Retina (tissue), 1 donor: ENCODE results near the gene HLA-DQB1.
"Not testable (repeated sequence)": the region's sequence is repeated elsewhere in the genome, so short reads cannot be mapped to it uniquely, and the experiment has no call there.

ENCODE experiments used
- DNase-seq: peaks from one replicate; pipeline ENCODE4 v3.0.0-alpha.2; 2016

Gene HLA-DQB1

GRCh38 chr6:32666420-32667300 lies at the start of gene HLA-DQB1:
HLA-DQB1 (minus strand) TSS chr6:32666657; CDS start chr6:32666607, 50 bp downstream.
- DNase-seq: peak; percentile 88

GRCh38 chr6:32713241-32713640 lies 46.8 kb upstream of the HLA-DQB1 start:
- no peak for DNase-seq

- DNase-seq: no peak
Measured at GRCh38 chr6:32709625-32710024, 43.2 kb upstream of the HLA-DQB1 start.

- DNase-seq: not testable (repeated sequence)
Measured at GRCh38 chr6:32705164-32705563, 38.7 kb upstream of the HLA-DQB1 start.

GRCh38 chr6:32703347-32703746 lies 36.9 kb upstream of the HLA-DQB1 start:
- no peak for DNase-seq

- peak; percentile 69 for DNase-seq
Measured at GRCh38 chr6:32700391-32701040, 34.1 kb upstream of the HLA-DQB1 start.

- DNase-seq: no peak
Measured at GRCh38 chr6:32697031-32697430, 30.6 kb upstream of the HLA-DQB1 start.

- no peak for DNase-seq
Measured at GRCh38 chr6:32692019-32692418, 25.6 kb upstream of the HLA-DQB1 start.

- no peak for DNase-seq
Measured at GRCh38 chr6:32689531-32690501, 23.4 kb upstream of the HLA-DQB1 start.

GRCh38 chr6:32685603-32686002 lies 19.1 kb upstream of the HLA-DQB1 start:
- DNase-seq: no peak

GRCh38 chr6:32684246-32684645 lies 17.8 kb upstream of the HLA-DQB1 start:
- DNase-seq: no peak

GRCh38 chr6:32680055-32680454 lies 13.6 kb upstream of the HLA-DQB1 start:
- DNase-seq: no peak

GRCh38 chr6:32679492-32679891 lies 13.0 kb upstream of the HLA-DQB1 start:
- DNase-seq: no peak

GRCh38 chr6:32674123-32674522 lies 7.7 kb upstream of the HLA-DQB1 start:
- DNase-seq: not testable (repeated sequence)

GRCh38 chr6:32671908-32672307 lies 5.5 kb upstream of the HLA-DQB1 start:
- not testable (repeated sequence) for DNase-seq

- no peak for DNase-seq
Measured at GRCh38 chr6:32669893-32670292, 3.4 kb upstream of the HLA-DQB1 start.

GRCh38 chr6:32669240-32669639 lies 2.8 kb upstream of the HLA-DQB1 start:
- no peak for DNase-seq

GRCh38 chr6:32668226-32668747 lies 1.8 kb upstream of the HLA-DQB1 start:
- no peak for DNase-seq

GRCh38 chr6:32665661-32666060 lies 796 bp downstream of the HLA-DQB1 start:
- no peak for DNase-seq

GRCh38 chr6:32664827-32665362 lies 1.6 kb downstream of the HLA-DQB1 start:
- peak; percentile 65 for DNase-seq

- no peak for DNase-seq
Measured at GRCh38 chr6:32664354-32664753, 2.1 kb downstream of the HLA-DQB1 start.

GRCh38 chr6:32662836-32663235 lies 3.6 kb downstream of the HLA-DQB1 start:
- no peak for DNase-seq
